AG04450 (cell line): ENCODE results near the gene SERTAD4. TPM values are rescaled to one million over a fixed set of nuclear protein-coding genes. Genes with fewer than 3 reads are reported as not detected.
A peak's percentile ranks its signal among the peaks of the same experiment; 100 is the strongest.

Source experiments
- CTCF ChIA-PET: fragments of 300-600, 350-600 bp; formaldehyde crosslinking; extraction: SDS; loops from one replicate; lab custom pipeline; 2022; ENCODE audit warnings: antibody characterized with exemption, inconsistent platforms; lab: Charles Lee
- POLR2A ChIA-PET: fragments of 350-600 bp; formaldehyde crosslinking; extraction: SDS; loops from one replicate; lab custom pipeline; 2021; ENCODE audit warnings: antibody characterized with exemption, inconsistent platforms; lab: Yijun Ruan, JAX
- DNase-seq: peaks from one replicate; pipeline ENCODE4 v3.0.0-alpha.2; 2011; ENCODE audit warnings: low read depth, low spot score
- H3K27ac ChIP-seq: one replicate; pipeline ENCODE4 v1.5.1; 2012; ENCODE audit warnings: low read depth, low read length, control low read depth
- H3K27me3 ChIP-seq: one replicate; pipeline ENCODE4 v1.6.0; 2012; ENCODE audit warnings: low read length; ENCODE audit not compliant: control insufficient read depth, insufficient read depth
- H3K4me3 ChIP-seq: 2 replicates; pipeline ENCODE4 v1.5.1; 2011; ENCODE audit warnings: mild to moderate bottlenecking, low read depth, low read length, control low read depth
- H3K9me3 ChIP-seq: 2 replicates; pipeline ENCODE4 v1.5.1; 2012; ENCODE audit warnings: low read length; ENCODE audit not compliant: control insufficient read depth, insufficient read depth
- CTCF ChIP-seq: IDR thresholded peaks from 2 replicates; pipeline ENCODE4 v1.5.1; 2011; ENCODE audit warnings: low read depth, low read length, control low read depth, inconsistent platforms
- polyA plus RNA-seq: library from polyadenylated mRNA; depleted of rRNA; stranded (reverse); fragments of >200 nt; gene quantifications from 2 replicates; pipeline ENCODE4 v1.2.3, GENCODE V29; 2011

The SERTAD4 gene
- polyA plus RNA-seq, 1 experiment: 1.7 TPM

- Histone ChIP-seq H3K27me3 (peaks cover under 1% of the 10 kb centered on the region), H3K9me3 (no peaks in the 10 kb centered on the region), H3K4me3 (no peak overlapping the region), H3K27ac (no peak overlapping the region)
- DNase-seq: peak; percentile 84
- ChIA-PET POLR2A (interaction anchor here (1.1 to 1.6 kb wide), 2 partner anchors 53 to 55 kb away, joined by 3 to 7 read pairs; no protein-coding TSS in a partner anchor), CTCF (interaction anchor here (0.7 to 2.8 kb wide), 4 partner anchors 23 to 230 kb away, joined by 3 to 11 read pairs (median 3); no protein-coding TSS in a partner anchor)
- TF ChIP-seq CTCF: peak; percentile 76
Observed at GRCh38 chr1:210239349-210240111, 6.9 kb downstream of the SERTAD4 start.

- ChIA-PET CTCF (interaction anchor here (0.7 to 2.8 kb wide), 3 partner anchors 10 to 70 kb away, joined by 4 to 11 read pairs (median 6); no protein-coding TSS in a partner anchor), POLR2A (no interaction called here)
- TF ChIP-seq CTCF: no peak
- Histone ChIP-seq H3K9me3 (no peaks in the 10 kb centered on the region), H3K4me3 (no peak overlapping the region), H3K27me3 (no peaks in the 10 kb centered on the region), H3K27ac (no peak overlapping the region)
- DNase-seq: no peak
Observed at GRCh38 chr1:210241121-210241520, 8.5 kb downstream of the SERTAD4 start.

- no peak overlapping the region for H3K4me3 ChIP-seq
- POLR2A ChIA-PET: interaction anchor here (0.6 kb wide), 1 partner anchor 93 kb away, joined by 6 read pairs; no protein-coding TSS in a partner anchor
- CTCF ChIA-PET: interaction anchor here (1.4 to 2.1 kb wide), 2 partner anchors 101 to 129 kb away, joined by 3 to 6 read pairs; no protein-coding TSS in a partner anchor
Observed at GRCh38 chr1:210244746-210245367, 12.3 kb downstream of the SERTAD4 start.

GRCh38 chr1:210246447-210246846, 13.9 kb downstream of the SERTAD4 start:
- Histone ChIP-seq H3K9me3 (no peaks in the 10 kb centered on the region), H3K27ac (no peak overlapping the region), H3K4me3 (no peak overlapping the region), H3K27me3 (peaks cover 11% of the 10 kb centered on the region)
- CTCF ChIA-PET: interaction anchor here (0.8 to 2.1 kb wide), 2 partner anchors 18 to 102 kb away, joined by 3 to 6 read pairs; no protein-coding TSS in a partner anchor
- DNase-seq: peak; percentile 45
- TF ChIP-seq CTCF: no peak
- POLR2A ChIA-PET: interaction anchor here (0.7 to 1.3 kb wide), 3 partner anchors 10 to 47 kb away, joined by 3 read pairs; no protein-coding TSS in a partner anchor

More at GRCh38 chr1:210244746-210245367, 12.3 kb downstream of the SERTAD4 start:
- TF ChIP-seq CTCF: no peak
- Histone ChIP-seq H3K27ac (no peak overlapping the region), H3K27me3 (peaks cover 6% of the 10 kb centered on the region), H3K9me3 (no peaks in the 10 kb centered on the region)
- no peak for DNase-seq
